MM.1S (cell line): ENCODE results near the gene QRSL1.

Experiments used
- EZH2 ChIP-seq: fragments of 300-600 bp; sonication (generic); optimal IDR thresholded peaks from 2 replicates; pipeline ENCODE3; 2017; ENCODE audit warnings: low read depth, mild to moderate bottlenecking, antibody characterized with exemption, low read length, mixed read lengths
- EZH2phosphoT487 ChIP-seq: fragments of 300-600 bp; sonication (generic); IDR thresholded peaks from 2 replicates; pipeline ENCODE4 v1.6.1; 2018; ENCODE audit warnings: antibody characterized with exemption, low read length
- TF ChIP-seq, protein P1 (sequence below): fragments of 300-600 bp; sonication (generic); IDR thresholded peaks from 2 replicates; pipeline ENCODE4 v1.5.1; 2016; ENCODE audit warnings: antibody characterized with exemption, low read length, mixed read lengths

DNA sequence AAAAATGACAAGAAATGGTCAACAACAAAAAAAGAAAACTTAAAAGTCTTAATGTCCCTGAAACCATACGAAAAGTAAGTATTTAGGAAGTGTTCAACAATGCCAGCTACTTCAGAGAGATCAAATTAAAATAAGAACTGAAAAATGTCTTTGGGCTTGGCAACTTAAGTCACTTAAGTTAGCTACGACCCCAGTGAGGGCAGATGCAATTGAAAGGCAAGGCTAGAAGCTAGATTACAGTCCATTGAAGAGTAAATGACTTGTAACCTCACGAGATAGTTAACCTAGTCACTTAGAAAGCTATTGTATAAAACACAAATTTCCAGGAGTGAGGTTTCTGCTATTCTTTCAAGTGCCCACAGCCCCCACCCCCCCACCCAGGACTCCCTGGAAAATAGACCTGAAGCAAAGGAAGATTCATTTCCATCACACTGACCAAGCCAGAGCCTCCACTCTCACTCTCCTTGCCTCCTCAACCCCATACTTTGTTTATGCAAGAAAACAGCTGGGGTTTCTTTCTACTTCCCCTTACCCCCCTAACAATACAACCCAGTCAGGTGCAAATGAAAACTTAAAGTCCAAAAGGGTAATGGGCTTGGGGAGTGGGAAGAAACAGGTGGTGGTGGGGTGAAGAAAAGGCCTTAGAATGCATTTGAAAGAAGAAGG lies 14.7 kb upstream of the QRSL1 start:
- no peak for TF ChIP-seq EZH2
- TF ChIP-seq, protein P1, sequence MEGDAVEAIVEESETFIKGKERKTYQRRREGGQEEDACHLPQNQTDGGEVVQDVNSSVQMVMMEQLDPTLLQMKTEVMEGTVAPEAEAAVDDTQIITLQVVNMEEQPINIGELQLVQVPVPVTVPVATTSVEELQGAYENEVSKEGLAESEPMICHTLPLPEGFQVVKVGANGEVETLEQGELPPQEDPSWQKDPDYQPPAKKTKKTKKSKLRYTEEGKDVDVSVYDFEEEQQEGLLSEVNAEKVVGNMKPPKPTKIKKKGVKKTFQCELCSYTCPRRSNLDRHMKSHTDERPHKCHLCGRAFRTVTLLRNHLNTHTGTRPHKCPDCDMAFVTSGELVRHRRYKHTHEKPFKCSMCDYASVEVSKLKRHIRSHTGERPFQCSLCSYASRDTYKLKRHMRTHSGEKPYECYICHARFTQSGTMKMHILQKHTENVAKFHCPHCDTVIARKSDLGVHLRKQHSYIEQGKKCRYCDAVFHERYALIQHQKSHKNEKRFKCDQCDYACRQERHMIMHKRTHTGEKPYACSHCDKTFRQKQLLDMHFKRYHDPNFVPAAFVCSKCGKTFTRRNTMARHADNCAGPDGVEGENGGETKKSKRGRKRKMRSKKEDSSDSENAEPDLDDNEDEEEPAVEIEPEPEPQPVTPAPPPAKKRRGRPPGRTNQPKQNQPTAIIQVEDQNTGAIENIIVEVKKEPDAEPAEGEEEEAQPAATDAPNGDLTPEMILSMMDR = no peak
- no peak for TF ChIP-seq EZH2phosphoT487
